Peyer's patch (tissue), 4 donors: ENCODE results near the gene TMEM222. TPM values are rescaled to one million over a fixed set of nuclear protein-coding genes. Genes with fewer than 3 reads are reported as not detected.

Experiments used
- DNase-seq, 3 donors: peaks; one replicate each; pipeline ENCODE4 v3.0.0-alpha.2; 2017 to 2019
- H3K27ac ChIP-seq, 4 donors: fragments of 200-600 bp; sonication (generic); one replicate each; pipeline ENCODE4 v1.5.1; 2016 to 2019
- H3K27me3 ChIP-seq, 2 donors: fragments of 200-600 bp; sonication (generic); one replicate each; pipeline ENCODE4 v1.5.1; 2019
- H3K36me3 ChIP-seq, 3 donors: fragments of 200-600 bp; sonication (generic); one replicate each; pipeline ENCODE4 v1.5.1; 2016 to 2019
- H3K4me1 ChIP-seq, 4 donors: fragments of 200-600 bp; sonication (generic); one replicate each; pipeline ENCODE4 v1.5.1; 2016 to 2019
- H3K4me3 ChIP-seq, 4 donors: fragments of 200-600 bp; sonication (generic); 1 replicate in 3 of 4; 2 replicates in 1 of 4; pipeline ENCODE4 v1.5.1; 2016 to 2019; ENCODE audit warnings: mild to moderate bottlenecking in 1 of 4
- H3K9me3 ChIP-seq, 4 donors: fragments of 200-600 bp; sonication (generic); one replicate each; pipeline ENCODE4 v1.5.1; 2016 to 2019; ENCODE audit warnings: mild to moderate bottlenecking in 1 of 4
- CTCF ChIP-seq, 6 experiments: fragments of 450-650 bp in 4 of 6; fragments of 200-600 bp in 2 of 6; sonication (generic) in 1 of 6; IDR thresholded peaks; one replicate each; pipeline ENCODE4 v1.5.1; 2017 to 2019; ENCODE audit warnings: antibody characterized with exemption in 6 of 6, mild to moderate bottlenecking in 3 of 6, moderate library complexity in 1 of 6
- POLR2A ChIP-seq, 2 donors: fragments of 450-650 bp; IDR thresholded peaks; one replicate each; pipeline ENCODE4 v1.5.1; 2017; ENCODE audit warnings: antibody characterized with exemption in 2 of 2, mild to moderate bottlenecking in 2 of 2, moderate library complexity in 2 of 2
- total RNA-seq, 4 donors: library from RNA; depleted of rRNA; stranded (reverse); fragments of >200 nt; gene quantifications; one replicate each; pipeline ENCODE4 v1.1.0, GENCODE V29; 2016

The TMEM222 gene
- total RNA-seq, 4 donors from 2014 or later = 9.9 to 30.8 (median 25.4) TPM

- no peak for TF ChIP-seq POLR2A (IDR thresholded peaks at IDR 0.05)
- no peak for TF ChIP-seq CTCF (IDR thresholded peaks at IDR 0.05)
- no peak for DNase-seq
- Histone ChIP-seq H3K9me3 (no peaks in the 10 kb centered on the region), H3K4me1 (peaks cover 4 to 33% (median 13%) of the 10 kb centered on the region in 4 donors), H3K27me3 (no peaks in the 10 kb centered on the region), H3K4me3 (no peak overlapping the region), H3K36me3 (no peaks in the 10 kb centered on the region), H3K27ac (no peak overlapping the region)
Observed at GRCh38 chr1:27345272-27345671, 23.3 kb downstream of the TMEM222 start.

GRCh38 chr1:27346357-27346756 lies 24.4 kb downstream of the TMEM222 start:
- TF ChIP-seq CTCF (IDR thresholded peaks at IDR 0.05) (no peak), POLR2A (IDR thresholded peaks at IDR 0.05) (no peak)
- Histone ChIP-seq H3K9me3 (no peaks in the 10 kb centered on the region), H3K27ac (no peak overlapping the region), H3K36me3 (no peaks in the 10 kb centered on the region), H3K27me3 (no peaks in the 10 kb centered on the region), H3K4me1 (peaks cover 0 to 39% (median 7%) of the 10 kb centered on the region in 4 donors), H3K4me3 (no peak overlapping the region)
- DNase-seq = no peak

- Histone ChIP-seq H3K27ac (no peak overlapping the region), H3K36me3 (no peaks in the 10 kb centered on the region), H3K27me3 (no peaks in the 10 kb centered on the region), H3K4me1 (peaks cover 0 to 37% (median 6%) of the 10 kb centered on the region in 4 donors), H3K4me3 (no peak overlapping the region), H3K9me3 (no peaks in the 10 kb centered on the region)
- no peak for TF ChIP-seq CTCF (IDR thresholded peaks at IDR 0.05)
- no peak for TF ChIP-seq POLR2A (IDR thresholded peaks at IDR 0.05)
- no peak for DNase-seq
Observed at GRCh38 chr1:27346991-27347624, 25.1 kb downstream of the TMEM222 start.

GRCh38 chr1:27348861-27349783 lies 27.2 kb downstream of the TMEM222 start:
- H3K9me3 ChIP-seq = no peaks in the 10 kb centered on the region
- H3K4me3 ChIP-seq = peak overlapping the region; percentile 30 to 70 (median 47)
- H3K27ac ChIP-seq = peak overlapping the region in 2 of 4 donors; percentile 1 to 39
- peaks cover 0 to 34% (median 4%) of the 10 kb centered on the region in 4 donors for H3K4me1 ChIP-seq
- DNase-seq = peak; percentile 35 to 83 (median 73)
- TF ChIP-seq POLR2A (IDR thresholded peaks at IDR 0.05) (no peak), CTCF (IDR thresholded peaks at IDR 0.05) (no peak)
- H3K27me3 ChIP-seq = no peaks in the 10 kb centered on the region
- H3K36me3 ChIP-seq = no peaks in the 10 kb centered on the region

GRCh38 chr1:27349784-27350662 lies 28.1 kb downstream of the TMEM222 start:
- Histone ChIP-seq H3K4me1 (peaks cover 0 to 34% (median 4%) of the 10 kb centered on the region in 4 donors), H3K27me3 (no peaks in the 10 kb centered on the region), H3K36me3 (peaks cover 0 to 1% (median 0%) of the 10 kb centered on the region in 3 donors), H3K27ac (peak overlapping the region in 2 of 4 donors; percentile 1 to 39), H3K9me3 (no peaks in the 10 kb centered on the region), H3K4me3 (peak overlapping the region; percentile 30 to 70 (median 47))
- peak in 1 of 6 experiments; percentile 14 for TF ChIP-seq CTCF (IDR thresholded peaks at IDR 0.05)
- TF ChIP-seq POLR2A (IDR thresholded peaks at IDR 0.05) = no peak
- DNase-seq = peak in 2 of 3 donors; percentile 74 to 86
